ENCODE data around the gene DNMT3L. TPM values are rescaled to one million over a fixed set of nuclear protein-coding genes. Genes with fewer than 3 reads are reported as not detected.

DNMT3L gene
- total and polyA plus RNA-seq, 12 donors = not detected

GRCh38 chr21:44293551-44294231 is 32.0 kb upstream of the DNMT3L start:
- Histone ChIP-seq H3K27ac (no peak overlapping the region), H3K4me3 (no peak overlapping the region), H3K4me1 (replicated peaks in 1 of 2) (peaks cover 0 to 15% of the 10 kb centered on the region in 2 donors), H3K27me3 (no peaks in the 10 kb centered on the region), H3K36me3 (replicated peaks in 1 of 2) (no peaks in the 10 kb centered on the region), H3K9me3 (replicated peaks in 1 of 3) (no peaks in the 10 kb centered on the region)
- DNase-seq = no peak
- intact Hi-C loops (cut with DNase I) = no loop called here
- TF ChIP-seq POLR2A (IDR thresholded peaks at IDR 0.05) (no peak), CTCF (IDR thresholded peaks at IDR 0.05) (no peak)
- 82 to 92% (median 90%) methylated on average over 20 to 33 of the region's 33 CpGs for WGBS, 4 donors

- H3K4me1 ChIP-seq (replicated peaks in 1 of 2) = peaks cover 0 to 12% of the 10 kb centered on the region in 2 donors
- H3K27ac ChIP-seq = no peak overlapping the region
- H3K4me3 ChIP-seq = no peak overlapping the region
- no peaks in the 10 kb centered on the region for H3K27me3 ChIP-seq
- peak in 1 of 7 donors; percentile 4 for DNase-seq
- no peaks in the 10 kb centered on the region for H3K9me3 ChIP-seq (replicated peaks in 1 of 3)
- WGBS, 4 donors = 80 to 93% (median 87%) methylated on average over 1 to 15 of the region's 15 CpGs
- no peaks in the 10 kb centered on the region for H3K36me3 ChIP-seq (replicated peaks in 1 of 2)
- intact Hi-C loops (cut with DNase I) = no loop called here
- TF ChIP-seq POLR2A (IDR thresholded peaks at IDR 0.05) (no peak), CTCF (IDR thresholded peaks at IDR 0.05) (no peak)
Observed at GRCh38 chr21:44292812-44293195, 31.1 kb upstream of the DNMT3L start.

GRCh38 chr21:44291936-44292811 is 30.5 kb upstream of the DNMT3L start:
- Histone ChIP-seq H3K4me1 (replicated peaks in 1 of 2) (peaks cover 0 to 6% of the 10 kb centered on the region in 2 donors), H3K27ac (no peak overlapping the region), H3K27me3 (peaks cover under 1% of the 10 kb centered on the region), H3K36me3 (replicated peaks in 1 of 2) (no peaks in the 10 kb centered on the region), H3K4me3 (no peak overlapping the region), H3K9me3 (replicated peaks in 1 of 3) (no peaks in the 10 kb centered on the region)
- TF ChIP-seq POLR2A (IDR thresholded peaks at IDR 0.05) (no peak), CTCF (IDR thresholded peaks at IDR 0.05) (no peak)
- peak in 1 of 7 donors; percentile 7 for DNase-seq
- intact Hi-C loops (cut with DNase I) = no loop called here
- 66 to 70% (median 66%) methylated on average over 14 to 25 of the region's 25 CpGs for WGBS, 4 donors

GRCh38 chr21:44291078-44291935 is 29.6 kb upstream of the DNMT3L start:
- H3K27ac ChIP-seq = no peak overlapping the region
- H3K36me3 ChIP-seq (replicated peaks in 1 of 2) = no peaks in the 10 kb centered on the region
- H3K9me3 ChIP-seq (replicated peaks in 1 of 3) = no peaks in the 10 kb centered on the region
- peak in 1 of 7 donors; percentile 4 for DNase-seq
- WGBS, 4 donors = 75 to 97% (median 83%) methylated on average over 6 to 33 of the region's 33 CpGs
- peaks cover 0 to 6% of the 10 kb centered on the region in 2 donors for H3K4me1 ChIP-seq (replicated peaks in 1 of 2)
- TF ChIP-seq CTCF (IDR thresholded peaks at IDR 0.05) (no peak), POLR2A (IDR thresholded peaks at IDR 0.05) (no peak)
- intact Hi-C loops (cut with DNase I) = no loop called here
- H3K4me3 ChIP-seq = no peak overlapping the region
- peaks cover 10% of the 10 kb centered on the region for H3K27me3 ChIP-seq
